SK-N-SH treated with all-trans-retinoic acid at 6 μM for 48 hours (cell line): Measurements from ENCODE around the gene PTPRN2.

Source experiments
- ARNTL ChIP-seq: fragments of 450-650 bp; formaldehyde crosslinking; IDR thresholded peaks from 2 replicates; pipeline ENCODE4 v1.5.0; 2020; ENCODE audit warnings: low read depth, mild to moderate bottlenecking, moderate library complexity, borderline replicate concordance
- CREB5 ChIP-seq: fragments of 250-450 bp; sonication (Bioruptor Pico); IDR thresholded peaks from 2 replicates; pipeline ENCODE4 v1.5.1; 2020; ENCODE audit warnings: low read depth, mild to moderate bottlenecking, moderate library complexity
- GLIS3 ChIP-seq: fragments of 250-450 bp; sonication (Bioruptor Pico); IDR thresholded peaks from 2 replicates; pipeline ENCODE4 v1.5.0; 2020; ENCODE audit warnings: mild to moderate bottlenecking, moderate library complexity
- RARB ChIP-seq: fragments of 250-450 bp; sonication (Bioruptor Pico); IDR thresholded peaks from 2 replicates; pipeline ENCODE4 v1.8.0; 2021; ENCODE audit warnings: mild to moderate bottlenecking, moderate library complexity
- ZFP30 ChIP-seq: fragments of 450-650 bp; formaldehyde crosslinking; IDR thresholded peaks from 2 replicates; pipeline ENCODE4 v1.5.0; 2022; ENCODE audit warnings: mild to moderate bottlenecking, moderate library complexity
- ZNF70 ChIP-seq: fragments of 450-650 bp; formaldehyde crosslinking; IDR thresholded peaks from 2 replicates; pipeline ENCODE4 v1.5.0; 2020; ENCODE audit warnings: mild to moderate bottlenecking, moderate library complexity
- ZNF8 ChIP-seq: fragments of 450-650 bp; formaldehyde crosslinking; IDR thresholded peaks from 2 replicates; pipeline ENCODE4 v1.5.0; 2020; ENCODE audit warnings: mild to moderate bottlenecking, moderate library complexity
- TF ChIP-seq, protein P1 (sequence below): fragments of 250-450 bp; sonication (Bioruptor Pico); IDR thresholded peaks from 2 replicates; pipeline ENCODE4 v1.8.0; 2020; ENCODE audit warnings: mild to moderate bottlenecking, moderate library complexity, borderline replicate concordance

- TF ChIP-seq ZFP30 (no peak), CREB5 (CRISPR knock-in tag) (no peak), ARNTL (CRISPR knock-in tag) (no peak), RARB (CRISPR knock-in tag) (no peak), ZNF8 (CRISPR knock-in tag) (no peak), ZNF70 (no peak), GLIS3 (CRISPR knock-in tag) (no peak)
- TF ChIP-seq, protein P1, sequence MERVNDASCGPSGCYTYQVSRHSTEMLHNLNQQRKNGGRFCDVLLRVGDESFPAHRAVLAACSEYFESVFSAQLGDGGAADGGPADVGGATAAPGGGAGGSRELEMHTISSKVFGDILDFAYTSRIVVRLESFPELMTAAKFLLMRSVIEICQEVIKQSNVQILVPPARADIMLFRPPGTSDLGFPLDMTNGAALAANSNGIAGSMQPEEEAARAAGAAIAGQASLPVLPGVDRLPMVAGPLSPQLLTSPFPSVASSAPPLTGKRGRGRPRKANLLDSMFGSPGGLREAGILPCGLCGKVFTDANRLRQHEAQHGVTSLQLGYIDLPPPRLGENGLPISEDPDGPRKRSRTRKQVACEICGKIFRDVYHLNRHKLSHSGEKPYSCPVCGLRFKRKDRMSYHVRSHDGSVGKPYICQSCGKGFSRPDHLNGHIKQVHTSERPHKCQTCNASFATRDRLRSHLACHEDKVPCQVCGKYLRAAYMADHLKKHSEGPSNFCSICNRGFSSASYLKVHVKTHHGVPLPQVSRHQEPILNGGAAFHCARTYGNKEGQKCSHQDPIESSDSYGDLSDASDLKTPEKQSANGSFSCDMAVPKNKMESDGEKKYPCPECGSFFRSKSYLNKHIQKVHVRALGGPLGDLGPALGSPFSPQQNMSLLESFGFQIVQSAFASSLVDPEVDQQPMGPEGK (CRISPR knock-in tag) = no peak
Measured at GRCh38 chr7:158590181-158590530, 2.5 kb upstream of the PTPRN2 start.
